B cell (primary cell): ENCODE measurements around the gene SKIC2.

Source experiments
- CTCF ChIP-seq: fragments of 200-600 bp; IDR thresholded peaks from one replicate; pipeline ENCODE4 v1.8.0; 2022; ENCODE audit warnings: antibody characterized with exemption, mild to moderate bottlenecking
- EZH2 ChIP-seq: IDR thresholded peaks from 2 replicates; pipeline ENCODE4 v1.6.1; 2012; ENCODE audit warnings: borderline replicate concordance, low read depth, mild to moderate bottlenecking, moderate library complexity, low read length; ENCODE audit not compliant: insufficient read depth, poor library complexity, severe bottlenecking

DNA sequence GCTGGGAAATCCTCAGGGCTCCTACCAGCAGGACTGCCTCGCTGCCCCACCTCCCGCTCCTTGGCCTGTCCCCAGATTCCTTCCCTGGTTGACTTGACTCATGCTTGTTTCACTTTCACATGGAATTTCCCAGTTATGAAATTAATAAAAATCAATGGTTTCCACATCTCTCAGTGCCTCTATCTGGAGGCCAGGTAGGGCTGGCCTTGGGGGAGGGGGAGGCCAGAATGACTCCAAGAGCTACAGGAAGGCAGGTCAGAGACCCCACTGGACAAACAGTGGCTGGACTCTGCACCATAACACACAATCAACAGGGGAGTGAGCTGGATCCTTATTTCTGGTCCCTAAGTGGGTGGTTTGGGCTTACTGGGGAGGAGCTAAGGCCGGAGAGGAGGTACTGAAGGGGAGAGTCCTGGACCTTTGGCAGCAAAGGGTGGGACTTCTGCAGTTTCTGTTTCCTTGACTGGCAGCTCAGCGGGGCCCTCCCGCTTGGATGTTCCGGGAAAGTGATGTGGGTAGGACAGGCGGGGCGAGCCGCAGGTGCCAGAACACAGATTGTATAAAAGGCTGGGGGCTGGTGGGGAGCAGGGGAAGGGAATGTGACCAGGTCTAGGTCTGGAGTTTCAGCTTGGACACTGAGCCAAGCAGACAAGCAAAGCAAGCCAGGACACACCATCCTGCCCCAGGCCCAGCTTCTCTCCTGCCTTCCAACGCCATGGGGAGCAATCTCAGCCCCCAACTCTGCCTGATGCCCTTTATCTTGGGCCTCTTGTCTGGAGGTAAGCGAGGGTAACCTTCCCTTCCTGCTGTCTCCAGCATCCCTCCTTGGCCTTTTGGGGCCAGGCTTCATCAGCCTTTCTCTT is 13.2 kb upstream of the SKIC2 start, which contains the start of gene CFB:
- no peak for TF ChIP-seq CTCF
- TF ChIP-seq EZH2 = no peak
